Activated naive CD4-positive, alpha-beta T cell treated with anti-CD3 and anti-CD28 coated beads, Interleukin-2, amount 50 U/mL, for 24 hours (primary cell): ENCODE measurements around the gene MUS81.

ENCODE experiments used
- H3K27ac Mint-ChIP-seq: one replicate; pipeline ENCODE4 v1.8.0; 2021; ENCODE audit warnings: mild to moderate bottlenecking, mixed read lengths
- H3K27me3 Mint-ChIP-seq: one replicate; pipeline ENCODE4 v1.8.0; 2021; ENCODE audit warnings: mixed read lengths
- H3K36me3 Mint-ChIP-seq: one replicate; pipeline ENCODE4 v1.8.0; 2021; ENCODE audit warnings: mixed read lengths
- H3K4me1 Mint-ChIP-seq: one replicate; pipeline ENCODE4 v1.8.0; 2021; ENCODE audit warnings: mixed read lengths
- H3K4me3 Mint-ChIP-seq: one replicate; pipeline ENCODE4 v1.8.0; 2021; ENCODE audit warnings: mild to moderate bottlenecking, mixed read lengths
- H3K9me3 Mint-ChIP-seq: one replicate; pipeline ENCODE4 v1.8.0; 2021; ENCODE audit warnings: mixed read lengths

The MUS81 gene

GRCh38 chr11:65863889-65864705 lies 3.9 kb downstream of the MUS81 start:
- Mint-ChIP-seq H3K4me3 (no peak overlapping the region), H3K36me3 (peaks cover 5% of the 10 kb centered on the region)

DNA sequence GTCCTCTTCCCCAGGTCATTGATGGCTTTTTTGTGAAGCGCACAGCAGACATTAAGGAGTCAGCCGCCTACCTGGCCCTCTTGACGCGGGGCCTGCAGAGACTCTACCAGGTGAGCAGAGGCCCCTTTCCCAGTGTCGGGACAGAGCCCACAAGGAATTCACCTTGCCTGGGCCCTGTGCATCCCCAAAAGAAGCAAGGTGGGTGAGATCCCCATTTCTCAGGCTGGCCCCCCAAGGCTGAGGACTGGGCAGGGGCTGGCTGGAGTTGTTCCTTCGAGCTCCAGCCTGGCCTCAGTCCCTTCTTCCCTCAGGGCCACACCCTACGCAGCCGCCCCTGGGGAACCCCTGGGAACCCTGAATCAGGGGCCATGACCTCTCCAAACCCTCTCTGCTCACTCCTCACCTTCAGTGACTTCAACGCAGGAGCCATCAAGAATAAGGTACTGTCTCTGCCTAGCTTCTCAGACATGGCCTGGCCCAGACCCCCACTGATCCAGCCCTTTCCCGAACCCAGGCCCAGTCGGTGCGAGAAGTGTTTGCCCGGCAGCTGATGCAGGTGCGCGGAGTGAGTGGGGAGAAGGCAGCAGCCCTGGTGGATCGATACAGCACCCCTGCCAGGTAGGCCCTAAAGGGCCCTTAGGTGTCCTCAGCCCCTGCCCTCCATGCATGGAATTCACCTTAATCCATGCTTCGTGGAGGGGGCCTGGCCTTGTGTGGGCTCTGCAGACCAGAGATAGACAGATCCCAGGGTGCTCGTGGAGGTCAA lies 4.7 kb downstream of the MUS81 start:
- Mint-ChIP-seq H3K4me1 (peaks cover 19% of the 10 kb centered on the region), H3K4me3 (no peak overlapping the region), H3K27ac (no peak overlapping the region), H3K9me3 (no peaks in the 10 kb centered on the region), H3K27me3 (no peaks in the 10 kb centered on the region), H3K36me3 (peaks cover 5% of the 10 kb centered on the region)

More at GRCh38 chr11:65863889-65864705, 3.9 kb downstream of the MUS81 start:
- H3K27ac Mint-ChIP-seq = no peak overlapping the region
- H3K4me1 Mint-ChIP-seq = peaks cover 22% of the 10 kb centered on the region
- H3K9me3 Mint-ChIP-seq = no peaks in the 10 kb centered on the region
- H3K27me3 Mint-ChIP-seq = no peaks in the 10 kb centered on the region

DNA sequence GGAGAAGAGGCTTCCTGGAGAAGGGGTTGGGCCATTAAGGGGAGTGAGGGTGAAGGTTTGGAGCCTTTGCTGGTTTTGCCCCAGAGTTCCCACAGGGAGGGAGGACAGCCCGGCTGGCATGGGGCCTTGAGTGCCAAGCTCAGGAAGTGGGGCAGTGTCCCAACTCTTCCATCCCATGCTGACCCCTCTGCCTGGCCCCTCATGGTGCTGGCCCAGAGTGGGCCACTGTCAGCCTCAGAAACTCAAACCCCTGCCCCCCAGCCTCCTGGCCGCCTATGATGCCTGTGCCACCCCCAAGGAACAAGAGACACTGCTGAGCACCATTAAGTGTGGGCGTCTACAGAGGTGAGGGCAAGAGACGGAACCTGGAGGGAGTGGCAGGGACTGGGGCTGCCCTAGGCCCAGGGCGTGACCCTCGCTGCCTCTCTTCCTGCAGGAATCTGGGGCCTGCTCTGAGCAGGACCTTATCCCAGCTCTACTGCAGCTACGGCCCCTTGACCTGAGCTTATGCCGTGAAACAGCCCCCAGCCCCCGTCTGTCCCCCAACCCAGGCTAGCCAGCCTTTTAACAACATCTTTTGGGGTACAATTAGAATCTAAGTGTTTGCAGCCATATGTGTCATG lies 5.4 kb downstream of the MUS81 start:
- peaks cover 4% of the 10 kb centered on the region for H3K36me3 Mint-ChIP-seq
- H3K9me3 Mint-ChIP-seq = no peaks in the 10 kb centered on the region

DNA sequence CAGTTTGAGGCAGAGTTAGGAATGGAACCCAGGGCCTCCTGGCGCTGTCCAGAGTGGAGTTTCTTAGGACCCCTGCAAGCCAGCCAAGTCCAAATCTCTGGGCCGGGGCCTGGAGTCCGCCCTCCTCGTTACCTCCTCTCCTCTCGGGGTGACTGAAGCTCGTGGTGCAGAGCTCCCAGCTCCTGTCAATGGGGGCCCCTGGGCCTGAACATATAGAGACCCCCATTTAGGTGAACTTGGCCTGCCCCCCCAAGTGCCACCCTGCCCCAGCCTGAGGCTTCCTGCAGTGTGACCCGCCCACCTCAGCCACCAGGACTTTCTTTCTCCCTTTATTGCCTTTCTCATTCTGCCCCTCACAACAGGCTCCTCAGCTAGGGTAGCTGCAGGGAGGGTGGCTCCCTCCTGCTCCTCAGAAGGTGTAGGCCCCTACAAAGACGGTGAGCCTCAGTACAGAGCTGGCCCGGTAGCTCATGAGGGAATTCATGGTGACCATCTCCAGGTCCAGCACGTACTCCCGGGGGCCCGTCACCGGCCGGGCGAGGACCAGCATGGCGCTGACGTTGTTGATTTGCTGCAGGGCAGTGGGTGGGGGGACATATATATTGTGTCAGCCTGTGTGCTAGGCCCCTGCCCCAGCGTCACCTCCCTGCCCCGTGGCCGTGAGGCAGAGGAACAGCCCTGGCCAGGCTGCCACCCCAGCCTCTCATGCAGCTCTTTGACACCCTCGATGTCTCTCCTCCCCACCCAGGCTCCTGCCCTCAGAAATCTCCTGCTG lies 6.5 kb downstream of the MUS81 start:
- H3K4me3 Mint-ChIP-seq = no peak overlapping the region
- peaks cover 4% of the 10 kb centered on the region for H3K36me3 Mint-ChIP-seq

More for the DNA sequence above, 5.4 kb downstream of the MUS81 start:
- Mint-ChIP-seq H3K4me1 (peaks cover 18% of the 10 kb centered on the region), H3K27ac (no peak overlapping the region), H3K27me3 (no peaks in the 10 kb centered on the region), H3K4me3 (no peak overlapping the region)

DNA sequence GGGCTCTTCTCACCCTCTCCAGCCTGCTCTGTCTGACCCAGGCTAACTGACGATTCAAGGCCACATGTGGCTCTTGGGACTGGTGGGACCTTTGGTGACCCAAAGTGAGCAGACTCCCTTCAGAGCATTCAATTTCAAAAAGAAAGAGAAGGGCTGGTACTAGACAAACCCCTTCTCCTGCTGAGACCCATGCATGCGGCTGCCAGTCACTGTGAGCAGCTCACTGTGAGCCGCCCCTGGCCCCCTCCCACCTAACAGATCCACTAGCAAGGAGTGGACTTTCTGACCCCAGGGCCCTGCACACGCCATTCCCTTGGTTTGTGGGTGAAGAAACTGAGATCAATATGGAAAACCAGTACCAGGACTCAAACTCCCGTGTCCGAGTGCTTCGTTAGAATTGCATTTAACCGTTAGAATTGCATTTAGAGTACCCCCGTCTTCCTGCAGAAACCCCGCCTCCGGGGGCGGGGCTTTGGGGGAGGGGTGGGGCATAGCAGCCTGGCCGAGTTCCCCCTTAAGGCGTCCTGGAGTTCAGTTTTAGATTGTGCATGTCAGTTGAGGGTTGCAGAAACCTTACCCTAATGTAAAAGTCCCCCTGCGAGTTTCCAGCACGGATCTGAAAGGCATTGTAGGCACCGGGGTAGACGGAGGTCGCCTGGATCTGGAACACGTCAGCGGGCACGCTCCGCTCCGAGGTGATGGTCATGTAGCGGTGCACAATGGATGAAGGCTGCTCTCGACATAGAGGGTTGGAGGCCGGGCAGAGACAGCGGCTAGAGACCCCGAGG lies 7.2 kb downstream of the MUS81 start:
- peaks cover 4% of the 10 kb centered on the region for H3K36me3 Mint-ChIP-seq
- H3K27ac Mint-ChIP-seq = peak overlapping the region; percentile 46
- peaks cover 12% of the 10 kb centered on the region for H3K4me1 Mint-ChIP-seq
- no peak overlapping the region for H3K4me3 Mint-ChIP-seq
- H3K27me3 Mint-ChIP-seq = no peaks in the 10 kb centered on the region
- H3K9me3 Mint-ChIP-seq = no peaks in the 10 kb centered on the region

More for the DNA sequence above, 6.5 kb downstream of the MUS81 start:
- peaks cover 14% of the 10 kb centered on the region for H3K4me1 Mint-ChIP-seq
- peak overlapping the region; percentile 46 for H3K27ac Mint-ChIP-seq
- no peaks in the 10 kb centered on the region for H3K9me3 Mint-ChIP-seq
- no peaks in the 10 kb centered on the region for H3K27me3 Mint-ChIP-seq

GRCh38 chr11:65868076-65868667 lies 7.9 kb downstream of the MUS81 start:
- H3K27ac Mint-ChIP-seq = no peak overlapping the region
- no peaks in the 10 kb centered on the region for H3K36me3 Mint-ChIP-seq
- no peaks in the 10 kb centered on the region for H3K9me3 Mint-ChIP-seq
- no peaks in the 10 kb centered on the region for H3K27me3 Mint-ChIP-seq
- no peak overlapping the region for H3K4me3 Mint-ChIP-seq
- peaks cover 10% of the 10 kb centered on the region for H3K4me1 Mint-ChIP-seq

DNA sequence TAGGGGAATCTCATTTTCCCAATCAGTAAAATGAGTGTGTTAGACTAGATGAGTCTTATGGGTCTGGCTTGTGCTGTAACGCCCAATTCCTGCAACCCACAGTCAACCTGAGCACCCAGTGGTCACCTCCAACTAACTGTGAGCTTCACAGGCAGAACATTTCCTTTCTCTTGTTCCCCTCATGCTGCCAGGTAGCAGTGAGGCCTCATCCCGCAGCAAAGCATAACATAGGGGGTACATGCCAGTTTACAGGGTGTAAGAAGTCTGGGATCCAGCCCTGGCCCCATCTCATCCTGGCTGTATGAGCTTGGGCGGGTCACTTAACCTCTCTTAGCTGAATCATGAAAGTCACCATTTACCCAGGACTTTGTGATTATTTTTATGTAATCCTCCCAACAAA lies 8.7 kb downstream of the MUS81 start:
- Mint-ChIP-seq H3K36me3 (no peaks in the 10 kb centered on the region), H3K27ac (no peak overlapping the region), H3K27me3 (no peaks in the 10 kb centered on the region), H3K9me3 (no peaks in the 10 kb centered on the region), H3K4me3 (no peak overlapping the region), H3K4me1 (peaks cover 14% of the 10 kb centered on the region)

- Mint-ChIP-seq H3K27ac (peak overlapping the region; percentile 77), H3K4me3 (peak overlapping the region; percentile 15), H3K9me3 (no peaks in the 10 kb centered on the region), H3K4me1 (peaks cover 14% of the 10 kb centered on the region), H3K27me3 (no peaks in the 10 kb centered on the region), H3K36me3 (no peaks in the 10 kb centered on the region)
Observed at GRCh38 chr11:65869643-65870306, 9.5 kb downstream of the MUS81 start.

- no peaks in the 10 kb centered on the region for H3K36me3 Mint-ChIP-seq
- peak overlapping the region; percentile 33 for H3K4me3 Mint-ChIP-seq
Observed at GRCh38 chr11:65870307-65870658, 10.1 kb downstream of the MUS81 start.

GRCh38 chr11:65870706-65871681 lies 10.8 kb downstream of the MUS81 start:
- Mint-ChIP-seq H3K27ac (no peak overlapping the region), H3K4me3 (peak overlapping the region; percentile 33), H3K36me3 (no peaks in the 10 kb centered on the region), H3K27me3 (no peaks in the 10 kb centered on the region), H3K9me3 (no peaks in the 10 kb centered on the region), H3K4me1 (peaks cover 14% of the 10 kb centered on the region)

More at GRCh38 chr11:65870307-65870658, 10.1 kb downstream of the MUS81 start:
- Mint-ChIP-seq H3K4me1 (peaks cover 14% of the 10 kb centered on the region), H3K27ac (no peak overlapping the region), H3K27me3 (no peaks in the 10 kb centered on the region), H3K9me3 (no peaks in the 10 kb centered on the region)

- H3K36me3 Mint-ChIP-seq = no peaks in the 10 kb centered on the region
- peak overlapping the region; percentile 11 for H3K4me3 Mint-ChIP-seq
- peaks cover 18% of the 10 kb centered on the region for H3K4me1 Mint-ChIP-seq
- no peaks in the 10 kb centered on the region for H3K9me3 Mint-ChIP-seq
- H3K27ac Mint-ChIP-seq = no peak overlapping the region
- H3K27me3 Mint-ChIP-seq = no peaks in the 10 kb centered on the region
Observed at GRCh38 chr11:65871811-65872548, 11.7 kb downstream of the MUS81 start.

GRCh38 chr11:65872586-65873317 lies 12.5 kb downstream of the MUS81 start, which contains the start of gene EFEMP2:
EFEMP2 (minus strand) TSS chr11:65872800; CDS start chr11:65872354, 446 bp downstream.
- Mint-ChIP-seq H3K36me3 (no peaks in the 10 kb centered on the region), H3K27me3 (no peaks in the 10 kb centered on the region), H3K4me3 (peak within 1 kb of the TSS; percentile 92), H3K9me3 (no peaks in the 10 kb centered on the region), H3K27ac (peak within 1 kb of the TSS; percentile 91), H3K4me1 (peaks cover 18% of the 10 kb centered on the region)
